ENCODE data around the gene COL20A1. TPM values are rescaled to one million over a fixed set of nuclear protein-coding genes. Genes with fewer than 3 reads are reported as not detected.

The COL20A1 gene
- total RNA-seq, 3 donors from 2014 or later, result not detected

- intact Hi-C loops (cut with DNase I; ENCODE audit: low total_unique reads), result no loop called here
- Histone ChIP-seq H3K4me3 (no peak overlapping the region), H3K9me3 (no peaks in the 10 kb centered on the region), H3K36me3 (no peaks in the 10 kb centered on the region), H3K4me1 (no peaks in the 10 kb centered on the region), H3K27ac (no peak overlapping the region), H3K27me3 (peaks cover 0 to 63% of the 10 kb centered on the region in 2 donors)
- no peak for DNase-seq (ENCODE audit: low spot score in 2 of 2)
- TF ChIP-seq POLR2A (IDR thresholded peaks at IDR 0.05) (no peak), CTCF (IDR thresholded peaks at IDR 0.05) (no peak), POLR2AphosphoS5 (IDR thresholded peaks at IDR 0.05) (no peak)
Measured at GRCh38 chr20:63261060-63261794, 31.8 kb upstream of the COL20A1 start.

DNA sequence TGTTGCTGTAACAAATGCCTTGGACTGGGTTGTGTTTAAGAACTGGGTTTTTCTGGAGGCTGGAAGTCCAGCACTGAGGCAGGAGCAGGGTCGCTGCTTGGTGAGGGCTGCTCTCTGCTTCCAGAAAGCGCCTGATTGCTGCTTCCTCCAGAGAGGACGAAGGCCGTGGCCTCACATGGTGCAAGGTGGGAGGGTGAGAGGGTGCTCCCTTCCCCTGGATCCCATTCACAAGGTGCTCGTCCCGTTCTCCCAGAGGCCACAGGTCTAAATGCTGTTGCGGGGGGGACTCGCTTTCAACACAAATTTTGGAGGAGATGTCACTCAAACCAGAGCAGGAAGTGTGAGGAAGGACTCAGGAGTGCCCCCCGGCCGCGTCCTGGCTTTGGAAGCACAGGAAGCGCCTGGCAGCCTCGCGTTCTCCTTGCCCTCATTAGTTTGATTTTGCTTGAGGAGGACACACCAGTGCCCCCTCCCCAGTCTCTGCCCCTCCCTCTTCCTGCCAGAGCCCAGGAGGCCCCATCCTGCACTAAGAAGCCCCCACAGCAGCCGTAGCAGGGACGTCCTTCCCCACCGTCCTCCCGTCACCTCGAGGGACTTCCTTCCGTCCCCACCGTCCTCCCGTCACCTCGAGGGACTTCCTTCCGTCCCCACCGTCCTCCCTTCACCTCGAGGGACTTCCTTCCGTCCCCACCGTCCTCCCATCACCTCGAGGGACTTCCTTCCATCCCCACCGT lies 31.0 kb upstream of the COL20A1 start:
- H3K27me3 ChIP-seq, result peaks cover 0 to 58% of the 10 kb centered on the region in 2 donors

DNA sequence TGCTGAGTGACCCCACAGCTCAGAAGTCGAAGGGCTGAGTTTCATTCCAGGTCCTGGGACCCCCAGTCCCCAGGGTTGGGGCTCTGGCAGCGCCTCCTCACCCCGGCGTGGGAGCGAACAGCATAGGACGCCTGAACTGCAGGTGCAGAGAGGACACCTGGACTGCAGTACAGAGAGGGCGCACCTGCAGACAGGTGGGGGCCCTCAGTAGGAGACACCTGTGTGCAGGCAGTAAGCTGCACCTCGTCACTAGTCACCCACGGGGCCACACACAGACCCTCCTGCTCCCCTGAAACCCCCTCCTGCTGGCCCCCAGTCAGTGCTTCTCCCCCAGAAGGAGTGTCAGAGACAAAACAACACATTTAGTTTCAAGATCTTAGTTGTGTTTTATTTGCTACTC lies 30.1 kb upstream of the COL20A1 start:
- TF ChIP-seq CTCF (IDR thresholded peaks at IDR 0.05) (no peak), POLR2AphosphoS5 (IDR thresholded peaks at IDR 0.05) (no peak), POLR2A (IDR thresholded peaks at IDR 0.05) (no peak)
- no peak overlapping the region for H3K4me3 ChIP-seq

More for the DNA sequence above, 31.0 kb upstream of the COL20A1 start:
- no peak overlapping the region for H3K4me3 ChIP-seq
- intact Hi-C loops (cut with DNase I; ENCODE audit: low total_unique reads), result no loop called here
- no peaks in the 10 kb centered on the region for H3K9me3 ChIP-seq
- H3K4me1 ChIP-seq, result no peaks in the 10 kb centered on the region
- DNase-seq (ENCODE audit: low spot score in 2 of 2), result no peak
- H3K27ac ChIP-seq, result no peak overlapping the region
- no peaks in the 10 kb centered on the region for H3K36me3 ChIP-seq
- TF ChIP-seq POLR2A (IDR thresholded peaks at IDR 0.05), result no peak
- no peak for TF ChIP-seq POLR2AphosphoS5 (IDR thresholded peaks at IDR 0.05)
- no peak for TF ChIP-seq CTCF (IDR thresholded peaks at IDR 0.05)

DNA sequence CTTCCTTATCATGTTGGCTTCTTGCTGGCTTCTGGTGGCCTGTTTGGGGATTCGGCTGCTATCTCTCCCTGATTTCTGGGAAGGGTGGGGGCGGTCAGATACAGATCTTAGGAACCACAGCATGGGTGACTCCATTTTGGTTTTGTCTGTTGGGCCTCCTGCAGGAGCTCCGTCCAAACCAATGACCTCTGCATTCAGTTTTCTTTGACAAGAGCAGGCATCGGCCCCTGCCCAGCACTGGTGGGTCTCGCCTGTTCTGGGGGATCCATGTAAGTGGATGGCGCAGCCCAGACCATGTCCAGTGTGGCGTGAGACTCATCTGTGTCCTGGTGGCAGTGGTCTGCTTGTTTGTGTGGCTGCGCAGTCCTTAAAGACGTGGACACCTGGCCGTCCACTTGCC lies 29.0 kb upstream of the COL20A1 start:
- H3K4me3 ChIP-seq, result no peak overlapping the region
- H3K27ac ChIP-seq, result no peak overlapping the region
- TF ChIP-seq CTCF (IDR thresholded peaks at IDR 0.05) (no peak), POLR2A (IDR thresholded peaks at IDR 0.05) (no peak), POLR2AphosphoS5 (IDR thresholded peaks at IDR 0.05) (no peak)
- peaks cover 0 to 52% of the 10 kb centered on the region in 2 donors for H3K27me3 ChIP-seq
- DNase-seq (ENCODE audit: low spot score in 2 of 2), result no peak
- H3K9me3 ChIP-seq, result no peaks in the 10 kb centered on the region
- intact Hi-C loops (cut with DNase I; ENCODE audit: low total_unique reads), result no loop called here
- no peaks in the 10 kb centered on the region for H3K36me3 ChIP-seq
- no peaks in the 10 kb centered on the region for H3K4me1 ChIP-seq

More for the DNA sequence above, 30.1 kb upstream of the COL20A1 start:
- peaks cover 0 to 62% of the 10 kb centered on the region in 2 donors for H3K27me3 ChIP-seq
- no peaks in the 10 kb centered on the region for H3K36me3 ChIP-seq
- intact Hi-C loops (cut with DNase I; ENCODE audit: low total_unique reads), result no loop called here
- H3K27ac ChIP-seq, result no peak overlapping the region
- no peak for DNase-seq (ENCODE audit: low spot score in 2 of 2)
- no peaks in the 10 kb centered on the region for H3K4me1 ChIP-seq
- H3K9me3 ChIP-seq, result no peaks in the 10 kb centered on the region

DNA sequence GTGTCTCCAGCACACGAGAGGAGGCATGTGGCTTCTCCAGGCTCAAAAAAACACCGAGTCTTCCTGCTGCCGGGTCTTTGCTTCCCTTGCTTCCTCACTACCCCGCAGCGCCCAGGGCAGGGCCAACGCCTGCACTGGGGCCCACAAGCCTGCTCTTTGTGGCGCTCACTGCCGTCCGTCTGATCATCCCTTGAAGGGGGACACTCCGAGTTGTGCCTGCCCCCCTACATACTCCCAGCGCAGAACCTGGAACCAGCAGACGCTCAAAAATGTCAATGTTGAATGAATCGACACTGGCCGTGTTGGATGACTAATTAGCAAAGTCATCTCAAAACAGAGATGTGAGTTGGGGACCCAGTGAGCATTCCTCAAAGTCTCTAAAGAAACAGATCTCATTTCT lies 28.5 kb upstream of the COL20A1 start:
- Histone ChIP-seq H3K36me3 (no peaks in the 10 kb centered on the region), H3K27ac (no peak overlapping the region), H3K27me3 (peaks cover 0 to 47% of the 10 kb centered on the region in 2 donors), H3K4me3 (no peak overlapping the region), H3K9me3 (no peaks in the 10 kb centered on the region), H3K4me1 (no peaks in the 10 kb centered on the region)
- intact Hi-C loops (cut with DNase I; ENCODE audit: low total_unique reads), result no loop called here
- TF ChIP-seq CTCF (IDR thresholded peaks at IDR 0.05) (no peak), POLR2AphosphoS5 (IDR thresholded peaks at IDR 0.05) (no peak), POLR2A (IDR thresholded peaks at IDR 0.05) (no peak)
- DNase-seq (ENCODE audit: low spot score in 2 of 2), result no peak
